Large intestine (tissue), 3 donors: ENCODE data around the gene CIPC. TPM values are rescaled to one million over a fixed set of nuclear protein-coding genes. Genes with fewer than 3 reads are reported as not detected.

ENCODE experiments used
- DNase-seq, 2 donors: peaks; one replicate each; pipeline versions ENCODE4 v3.0.0 to v3.0.0-alpha.2; 2013
- H3K27ac ChIP-seq: one replicate; pipeline ENCODE4 v1.5.1; 2013; ENCODE audit warnings: low read length
- H3K27me3 ChIP-seq: 2 replicates; pipeline ENCODE4 v1.6.1; 2013; ENCODE audit warnings: low read length; ENCODE audit not compliant: control insufficient read depth, insufficient read depth
- H3K36me3 ChIP-seq: 2 replicates; pipeline ENCODE4 v1.6.1; 2013; ENCODE audit warnings: low read length; ENCODE audit not compliant: control insufficient read depth, insufficient read depth
- H3K4me1 ChIP-seq: one replicate; pipeline ENCODE4 v1.6.1; 2013; ENCODE audit warnings: low read length; ENCODE audit not compliant: control insufficient read depth, insufficient read depth
- H3K4me3 ChIP-seq: one replicate; pipeline ENCODE4 v1.5.1; 2013; ENCODE audit warnings: low read length
- H3K9me3 ChIP-seq: one replicate; pipeline ENCODE4 v1.6.1; 2013; ENCODE audit warnings: mild to moderate bottlenecking, low read depth, low read length, moderate library complexity; ENCODE audit not compliant: control insufficient read depth
- WGBS: methylation state at CpG from one replicate; pipeline ENCODE4 v1.1.5; 2013; ENCODE audit warnings: low lambda C conversion rate; ENCODE audit not compliant: insufficient coverage; 5-methylcytosine and 5-hydroxymethylcytosine counted together
- polyA plus RNA-seq: library from polyadenylated mRNA; unstranded; fragments of 120-200 nt; gene quantifications from one replicate; pipeline ENCODE4 v1.2.1, GENCODE V29; 2013

CIPC gene
- polyA plus RNA-seq, 1 donor = 22.0 TPM

GRCh38 chr14:77059276-77059915 lies 38.7 kb upstream of the CIPC start:
- no peak overlapping the region for H3K27ac ChIP-seq
- H3K27me3 ChIP-seq = no peaks in the 10 kb centered on the region
- no peak for DNase-seq
- H3K4me3 ChIP-seq = no peak overlapping the region
- peaks cover 5% of the 10 kb centered on the region for H3K9me3 ChIP-seq
- WGBS = no CpG with 5 or more reads among the region's 12 CpGs
- no peaks in the 10 kb centered on the region for H3K36me3 ChIP-seq
- H3K4me1 ChIP-seq = no peaks in the 10 kb centered on the region

- WGBS = no CpG with 5 or more reads among the region's 12 CpGs
- no peaks in the 10 kb centered on the region for H3K27me3 ChIP-seq
- peaks cover 2% of the 10 kb centered on the region for H3K4me1 ChIP-seq
- H3K27ac ChIP-seq = no peak overlapping the region
- H3K9me3 ChIP-seq = no peaks in the 10 kb centered on the region
- H3K36me3 ChIP-seq = no peaks in the 10 kb centered on the region
- no peak overlapping the region for H3K4me3 ChIP-seq
- DNase-seq = no peak
These were observed 36.3 kb upstream of the CIPC start for GRCh38 chr14:77061630-77062257.

- Histone ChIP-seq H3K27me3 (no peaks in the 10 kb centered on the region), H3K4me3 (no peak overlapping the region), H3K27ac (no peak overlapping the region), H3K36me3 (no peaks in the 10 kb centered on the region), H3K4me1 (peaks cover 7% of the 10 kb centered on the region), H3K9me3 (no peaks in the 10 kb centered on the region)
- DNase-seq = no peak
- WGBS = no CpG with 5 or more reads among the region's 3 CpGs
These were observed 35.8 kb upstream of the CIPC start for GRCh38 chr14:77062261-77062660.

- Histone ChIP-seq H3K4me1 (peaks cover 9% of the 10 kb centered on the region), H3K4me3 (no peak overlapping the region), H3K36me3 (no peaks in the 10 kb centered on the region), H3K27ac (no peak overlapping the region), H3K27me3 (no peaks in the 10 kb centered on the region), H3K9me3 (no peaks in the 10 kb centered on the region)
- DNase-seq = no peak
- no CpG with 5 or more reads among the region's 10 CpGs for whole genome bisulfite sequencing
These were observed 34.4 kb upstream of the CIPC start for GRCh38 chr14:77063571-77064171.

GRCh38 chr14:77064521-77065178 lies 33.4 kb upstream of the CIPC start:
- peaks cover 9% of the 10 kb centered on the region for H3K4me1 ChIP-seq
- no CpG with 5 or more reads among the region's 8 CpGs for WGBS
- DNase-seq = no peak

GRCh38 chr14:77065851-77066577 lies 32.0 kb upstream of the CIPC start:
- Histone ChIP-seq H3K36me3 (no peaks in the 10 kb centered on the region), H3K4me3 (no peak overlapping the region), H3K4me1 (peaks cover 9% of the 10 kb centered on the region), H3K9me3 (no peaks in the 10 kb centered on the region), H3K27ac (no peak overlapping the region), H3K27me3 (no peaks in the 10 kb centered on the region)
- WGBS = no CpG with 5 or more reads among the region's 6 CpGs
- no peak for DNase-seq

More at GRCh38 chr14:77064521-77065178, 33.4 kb upstream of the CIPC start:
- Histone ChIP-seq H3K4me3 (no peak overlapping the region), H3K9me3 (no peaks in the 10 kb centered on the region), H3K27ac (no peak overlapping the region), H3K36me3 (no peaks in the 10 kb centered on the region), H3K27me3 (no peaks in the 10 kb centered on the region)

GRCh38 chr14:77066578-77067172 lies 31.4 kb upstream of the CIPC start:
- no peak overlapping the region for H3K4me3 ChIP-seq
- no CpG with 5 or more reads among the region's 10 CpGs for WGBS
- H3K36me3 ChIP-seq = no peaks in the 10 kb centered on the region
- DNase-seq = no peak
- no peaks in the 10 kb centered on the region for H3K9me3 ChIP-seq
- H3K4me1 ChIP-seq = peaks cover 9% of the 10 kb centered on the region
- H3K27ac ChIP-seq = no peak overlapping the region
- H3K27me3 ChIP-seq = no peaks in the 10 kb centered on the region

- DNase-seq = peak; percentile 63 to 65
- no peaks in the 10 kb centered on the region for H3K9me3 ChIP-seq
- no peak overlapping the region for H3K4me3 ChIP-seq
- no peaks in the 10 kb centered on the region for H3K36me3 ChIP-seq
- H3K27ac ChIP-seq = no peak overlapping the region
- H3K4me1 ChIP-seq = peaks cover 9% of the 10 kb centered on the region
- no peaks in the 10 kb centered on the region for H3K27me3 ChIP-seq
- 80% methylated on average over 1 of the region's 11 CpGs for WGBS
These were observed 30.2 kb upstream of the CIPC start for GRCh38 chr14:77067632-77068516.

GRCh38 chr14:77068517-77069200 lies 29.4 kb upstream of the CIPC start:
- no peak for DNase-seq
- Histone ChIP-seq H3K9me3 (no peaks in the 10 kb centered on the region), H3K4me3 (no peak overlapping the region), H3K36me3 (no peaks in the 10 kb centered on the region), H3K27me3 (no peaks in the 10 kb centered on the region), H3K27ac (no peak overlapping the region), H3K4me1 (peaks cover 9% of the 10 kb centered on the region)
- WGBS = no CpG with 5 or more reads among the region's 5 CpGs
